Measurements from ENCODE around the gene COX10.
"Not testable (repeated sequence)": the region's sequence is repeated elsewhere in the genome, so short reads cannot be mapped to it uniquely, and the experiment has no call there.

The COX10 gene

DNA sequence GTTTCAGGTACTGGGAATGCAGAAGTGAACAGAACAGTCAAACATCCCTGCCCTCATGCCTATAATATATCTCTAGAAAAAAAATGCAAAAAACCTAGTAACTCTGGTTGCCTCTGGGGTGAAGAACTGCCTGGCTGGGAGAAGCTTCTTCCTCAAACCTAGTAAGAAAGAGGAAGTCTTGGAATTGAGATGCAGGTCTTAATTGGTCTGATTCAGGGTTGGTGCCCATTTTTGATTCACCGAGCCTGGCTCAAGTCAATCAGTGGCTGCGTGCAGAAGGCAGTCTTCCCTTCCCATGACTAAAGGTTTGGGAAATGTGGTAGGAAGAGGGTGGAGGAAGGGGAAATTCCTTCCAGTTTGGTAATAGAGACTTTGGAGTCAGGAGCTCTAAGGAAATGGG lies 145.0 kb downstream of the COX10 start:
- no peak overlapping the region for H3K4me3 ChIP-seq (ENCODE audit: low read length in 2 of 2)
- H3K9ac ChIP-seq (ENCODE audit: low read length in 2 of 2) = no peak overlapping the region
- H3K9me3 ChIP-seq (ENCODE audit: control insufficient read depth in 2 of 2, low read length in 2 of 2) = no peaks in the 10 kb centered on the region
- no peaks in the 10 kb centered on the region for H3K27me3 ChIP-seq (ENCODE audit: control insufficient read depth in 1 of 2, insufficient read depth in 2 of 2, low read length in 2 of 2)
- H3K36me3 ChIP-seq (ENCODE audit: control insufficient read depth in 2 of 2, insufficient read depth in 2 of 2, low read length in 2 of 2) = peaks cover 6 to 8% of the 10 kb centered on the region in 2 donors
- H3K27ac ChIP-seq (ENCODE audit: low read length) = no peak overlapping the region
- H3K4me1 ChIP-seq (ENCODE audit: control insufficient read depth, insufficient read depth, low read length) = no peaks in the 10 kb centered on the region

DNA sequence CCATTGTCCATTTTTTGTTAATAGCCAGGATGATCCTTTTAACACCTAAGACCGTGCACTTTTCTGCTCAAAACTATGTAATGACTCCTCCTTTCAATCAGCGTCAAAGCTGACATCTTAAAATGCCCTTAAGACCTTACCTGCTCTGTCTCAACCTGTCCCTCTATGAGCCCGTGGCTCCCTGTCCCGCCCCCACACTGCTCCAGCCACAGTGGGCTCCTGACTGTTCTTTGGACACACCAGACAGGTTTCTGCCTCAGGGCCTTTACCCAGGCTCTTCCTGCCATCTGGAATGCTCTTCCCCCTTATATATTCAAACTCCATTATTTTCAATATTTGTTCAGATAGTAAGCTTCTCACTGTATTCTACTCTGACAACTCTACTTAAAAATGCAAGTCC lies 153.3 kb downstream of the COX10 start:
- no peak overlapping the region for H3K4me3 ChIP-seq (ENCODE audit: low read length in 2 of 2)
- H3K27ac ChIP-seq (ENCODE audit: low read length) = no peak overlapping the region
- no peaks in the 10 kb centered on the region for H3K27me3 ChIP-seq (ENCODE audit: control insufficient read depth in 1 of 2, insufficient read depth in 2 of 2, low read length in 2 of 2)
- H3K36me3 ChIP-seq (ENCODE audit: control insufficient read depth in 2 of 2, insufficient read depth in 2 of 2, low read length in 2 of 2) = no peaks in the 10 kb centered on the region
- H3K9me3 ChIP-seq (ENCODE audit: control insufficient read depth in 2 of 2, low read length in 2 of 2) = no peaks in the 10 kb centered on the region
- no peaks in the 10 kb centered on the region for H3K4me1 ChIP-seq (ENCODE audit: control insufficient read depth, insufficient read depth, low read length)
- H3K9ac ChIP-seq (ENCODE audit: low read length in 2 of 2) = no peak overlapping the region

GRCh38 chr17:14225254-14225980 lies 156.1 kb downstream of the COX10 start:
- no peaks in the 10 kb centered on the region for H3K27me3 ChIP-seq (ENCODE audit: control insufficient read depth in 1 of 2, insufficient read depth in 2 of 2, low read length in 2 of 2)
- no peak overlapping the region for H3K9ac ChIP-seq (ENCODE audit: low read length in 2 of 2)
- H3K9me3 ChIP-seq (ENCODE audit: control insufficient read depth in 2 of 2, low read length in 2 of 2) = no peaks in the 10 kb centered on the region
- H3K4me3 ChIP-seq (ENCODE audit: low read length in 2 of 2) = no peak overlapping the region
- no peaks in the 10 kb centered on the region for H3K36me3 ChIP-seq (ENCODE audit: control insufficient read depth in 2 of 2, insufficient read depth in 2 of 2, low read length in 2 of 2)
- peaks cover 5% of the 10 kb centered on the region for H3K4me1 ChIP-seq (ENCODE audit: control insufficient read depth, insufficient read depth, low read length)
- H3K27ac ChIP-seq (ENCODE audit: low read length) = no peak overlapping the region

GRCh38 chr17:14227052-14227451 lies 157.7 kb downstream of the COX10 start:
- Histone ChIP-seq H3K27ac (ENCODE audit: low read length) (no peak overlapping the region), H3K36me3 (ENCODE audit: control insufficient read depth in 2 of 2, insufficient read depth in 2 of 2, low read length in 2 of 2) (no peaks in the 10 kb centered on the region), H3K4me3 (ENCODE audit: low read length in 2 of 2) (no peak overlapping the region), H3K9me3 (ENCODE audit: control insufficient read depth in 2 of 2, low read length in 2 of 2) (no peaks in the 10 kb centered on the region), H3K4me1 (ENCODE audit: control insufficient read depth, insufficient read depth, low read length) (peaks cover 5% of the 10 kb centered on the region), H3K9ac (ENCODE audit: low read length in 2 of 2) (no peak overlapping the region), H3K27me3 (ENCODE audit: control insufficient read depth in 1 of 2, insufficient read depth in 2 of 2, low read length in 2 of 2) (no peaks in the 10 kb centered on the region)

DNA sequence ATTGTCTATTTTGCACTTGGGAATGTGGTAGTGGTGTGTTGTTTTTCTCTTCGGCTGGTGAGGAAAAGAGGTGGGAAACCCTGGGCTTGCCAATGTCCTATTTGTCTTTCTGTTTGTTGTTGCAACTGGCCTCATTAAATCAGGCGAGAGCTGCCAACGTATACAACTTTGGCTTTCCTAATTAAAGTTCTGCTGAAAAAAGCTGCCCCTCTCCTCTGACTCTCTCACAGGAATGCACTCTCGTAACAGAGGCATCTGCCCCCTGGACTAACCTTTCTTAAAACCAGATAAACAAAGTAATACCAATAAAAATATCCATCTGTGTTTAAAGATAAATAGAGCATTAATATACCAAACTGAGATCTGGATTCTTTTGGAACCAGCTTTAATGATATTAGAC lies 159.6 kb downstream of the COX10 start:
- no peak overlapping the region for H3K4me3 ChIP-seq (ENCODE audit: low read length in 2 of 2)
- no peak overlapping the region for H3K9ac ChIP-seq (ENCODE audit: low read length in 2 of 2)
- no peak overlapping the region for H3K27ac ChIP-seq (ENCODE audit: low read length)
- peaks cover 5% of the 10 kb centered on the region for H3K4me1 ChIP-seq (ENCODE audit: control insufficient read depth, insufficient read depth, low read length)
- H3K27me3 ChIP-seq (ENCODE audit: control insufficient read depth in 1 of 2, insufficient read depth in 2 of 2, low read length in 2 of 2) = no peaks in the 10 kb centered on the region
- H3K9me3 ChIP-seq (ENCODE audit: control insufficient read depth in 2 of 2, low read length in 2 of 2) = no peaks in the 10 kb centered on the region
- H3K36me3 ChIP-seq (ENCODE audit: control insufficient read depth in 2 of 2, insufficient read depth in 2 of 2, low read length in 2 of 2) = no peaks in the 10 kb centered on the region

DNA sequence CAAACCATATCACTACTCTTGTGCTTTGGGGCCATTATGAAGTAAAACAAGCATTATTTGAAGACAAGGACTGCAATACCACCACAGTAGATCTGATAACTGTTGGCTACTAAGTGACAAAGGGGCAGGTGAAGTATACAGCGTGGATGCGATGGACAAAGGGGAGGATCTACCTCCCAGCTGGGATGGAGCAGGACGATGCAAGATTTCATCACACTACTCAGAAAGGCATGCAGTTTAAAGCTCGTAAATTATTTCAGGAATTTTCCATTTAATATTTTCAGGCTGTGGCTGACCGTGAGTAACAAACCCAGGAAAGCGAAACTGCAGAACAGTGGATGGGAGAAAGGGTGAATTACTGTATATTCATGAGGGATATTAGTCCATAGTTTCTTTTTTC lies 161.9 kb downstream of the COX10 start:
- H3K27me3 ChIP-seq (ENCODE audit: control insufficient read depth in 1 of 2, insufficient read depth in 2 of 2, low read length in 2 of 2); H3K36me3 ChIP-seq (ENCODE audit: control insufficient read depth in 2 of 2, insufficient read depth in 2 of 2, low read length in 2 of 2); H3K4me3 ChIP-seq (ENCODE audit: low read length in 2 of 2); H3K9ac ChIP-seq (ENCODE audit: low read length in 2 of 2); H3K9me3 ChIP-seq (ENCODE audit: control insufficient read depth in 2 of 2, low read length in 2 of 2); H3K4me1 ChIP-seq (ENCODE audit: control insufficient read depth, insufficient read depth, low read length); H3K27ac ChIP-seq (ENCODE audit: low read length): not testable (repeated sequence)

- H3K36me3 ChIP-seq (ENCODE audit: control insufficient read depth in 2 of 2, insufficient read depth in 2 of 2, low read length in 2 of 2); H3K27me3 ChIP-seq (ENCODE audit: control insufficient read depth in 1 of 2, insufficient read depth in 2 of 2, low read length in 2 of 2); H3K4me1 ChIP-seq (ENCODE audit: control insufficient read depth, insufficient read depth, low read length); H3K9me3 ChIP-seq (ENCODE audit: control insufficient read depth in 2 of 2, low read length in 2 of 2); H3K4me3 ChIP-seq (ENCODE audit: low read length in 2 of 2); H3K27ac ChIP-seq (ENCODE audit: low read length); H3K9ac ChIP-seq (ENCODE audit: low read length in 2 of 2): not testable (repeated sequence)
These were observed 165.7 kb downstream of the COX10 start for GRCh38 chr17:14235047-14235446.

GRCh38 chr17:14236032-14236431 lies 166.7 kb downstream of the COX10 start:
- H3K27ac ChIP-seq (ENCODE audit: low read length); H3K4me1 ChIP-seq (ENCODE audit: control insufficient read depth, insufficient read depth, low read length); H3K9me3 ChIP-seq (ENCODE audit: control insufficient read depth in 2 of 2, low read length in 2 of 2): not testable (repeated sequence)

DNA sequence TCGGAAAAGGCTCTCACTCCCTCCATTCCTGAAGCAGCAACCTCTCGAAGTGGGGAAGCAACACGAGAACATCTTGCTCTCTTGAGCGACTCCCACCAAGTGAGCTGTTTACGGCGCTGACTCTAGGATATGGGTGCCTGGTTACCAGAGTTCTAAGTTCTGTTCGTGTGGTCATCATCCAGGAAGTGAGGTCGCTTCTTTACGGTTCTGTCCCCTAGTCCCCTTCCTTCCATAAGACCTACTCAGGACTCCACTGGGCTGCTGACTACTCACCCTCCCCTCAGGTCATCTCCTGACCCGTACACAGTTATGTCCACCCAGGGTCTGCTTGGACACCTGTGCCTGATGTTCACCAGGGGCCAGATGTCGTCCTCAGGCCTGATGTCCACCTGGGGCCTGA lies 167.5 kb downstream of the COX10 start, which contains the start of gene CDRT15:
TSS of gene CDRT15 (minus strand) at position 101 of the 400 bp plus-strand sequence. CDS start at position 72, 29 bp downstream.
- H3K4me1 ChIP-seq (ENCODE audit: control insufficient read depth, insufficient read depth, low read length); H3K36me3 ChIP-seq (ENCODE audit: control insufficient read depth in 2 of 2, insufficient read depth in 2 of 2, low read length in 2 of 2); H3K9ac ChIP-seq (ENCODE audit: low read length in 2 of 2); H3K27me3 ChIP-seq (ENCODE audit: control insufficient read depth in 1 of 2, insufficient read depth in 2 of 2, low read length in 2 of 2); H3K4me3 ChIP-seq (ENCODE audit: low read length in 2 of 2); H3K9me3 ChIP-seq (ENCODE audit: control insufficient read depth in 2 of 2, low read length in 2 of 2); H3K27ac ChIP-seq (ENCODE audit: low read length): not testable (repeated sequence)

More at GRCh38 chr17:14236032-14236431, 166.7 kb downstream of the COX10 start:
- H3K36me3 ChIP-seq (ENCODE audit: control insufficient read depth in 2 of 2, insufficient read depth in 2 of 2, low read length in 2 of 2); H3K27me3 ChIP-seq (ENCODE audit: control insufficient read depth in 1 of 2, insufficient read depth in 2 of 2, low read length in 2 of 2); H3K9ac ChIP-seq (ENCODE audit: low read length in 2 of 2); H3K4me3 ChIP-seq (ENCODE audit: low read length in 2 of 2): not testable (repeated sequence)

DNA sequence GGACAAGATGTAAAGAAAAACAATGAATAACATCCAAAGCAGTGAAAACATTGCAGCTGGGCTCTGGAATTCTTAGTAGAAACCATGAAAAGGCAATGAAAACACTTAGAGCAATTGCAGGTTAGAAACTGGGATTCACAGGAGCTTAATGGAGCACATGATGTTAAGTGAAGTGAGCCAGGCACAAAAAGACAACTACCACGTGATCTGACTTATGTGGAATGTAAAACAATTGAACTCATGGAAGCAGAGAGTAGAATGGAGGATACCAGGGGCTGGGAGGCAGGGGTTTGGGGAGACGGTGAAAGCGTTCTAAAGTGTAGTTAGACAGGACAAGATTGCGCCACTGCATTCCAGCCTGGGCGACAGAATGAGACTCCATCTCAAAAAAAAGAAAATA lies 170.0 kb downstream of the COX10 start:
- not testable (repeated sequence) for H3K27ac ChIP-seq (ENCODE audit: low read length); H3K4me1 ChIP-seq (ENCODE audit: control insufficient read depth, insufficient read depth, low read length); H3K9me3 ChIP-seq (ENCODE audit: control insufficient read depth in 2 of 2, low read length in 2 of 2); H3K4me3 ChIP-seq (ENCODE audit: low read length in 2 of 2); H3K27me3 ChIP-seq (ENCODE audit: control insufficient read depth in 1 of 2, insufficient read depth in 2 of 2, low read length in 2 of 2); H3K9ac ChIP-seq (ENCODE audit: low read length in 2 of 2); H3K36me3 ChIP-seq (ENCODE audit: control insufficient read depth in 2 of 2, insufficient read depth in 2 of 2, low read length in 2 of 2)

DNA sequence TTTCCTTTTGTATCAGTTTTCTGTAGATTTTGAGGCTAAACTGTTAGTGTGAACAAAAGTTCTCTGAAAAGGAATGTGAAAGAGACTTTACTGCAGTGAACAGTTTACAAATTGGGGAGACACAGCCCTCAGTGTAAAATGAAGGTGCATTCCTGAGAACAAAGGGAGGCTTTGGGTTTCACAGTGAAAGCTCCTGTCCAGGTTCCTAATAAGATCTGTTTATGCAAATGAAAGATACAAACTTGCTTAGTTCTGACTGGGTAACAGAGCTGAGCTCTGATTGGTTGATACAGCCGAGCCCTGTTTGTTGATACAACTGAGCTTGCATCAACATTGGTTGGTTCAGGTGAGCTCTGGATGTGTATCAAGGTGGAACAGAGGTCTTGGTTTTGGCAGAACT lies 175.7 kb downstream of the COX10 start:
- Histone ChIP-seq H3K4me3 (ENCODE audit: low read length in 2 of 2) (no peak overlapping the region), H3K36me3 (ENCODE audit: control insufficient read depth in 2 of 2, insufficient read depth in 2 of 2, low read length in 2 of 2) (no peaks in the 10 kb centered on the region), H3K9me3 (ENCODE audit: control insufficient read depth in 2 of 2, low read length in 2 of 2) (no peaks in the 10 kb centered on the region), H3K9ac (ENCODE audit: low read length in 2 of 2) (no peak overlapping the region), H3K27ac (ENCODE audit: low read length) (no peak overlapping the region), H3K27me3 (ENCODE audit: control insufficient read depth in 1 of 2, insufficient read depth in 2 of 2, low read length in 2 of 2) (no peaks in the 10 kb centered on the region), H3K4me1 (ENCODE audit: control insufficient read depth, insufficient read depth, low read length) (no peaks in the 10 kb centered on the region)

All from stomach smooth muscle (tissue), 2 donors.